NCI-H748 (cell line): Measurements from ENCODE around the gene GARNL3.
A peak's percentile ranks its signal among the peaks of the same experiment; 100 is the strongest.

Experiments
- DNase-seq: peaks from one replicate; lab custom pipeline; 2025; ENCODE audit not compliant: unreplicated experiment; lab: John Stamatoyannopoulos, UW

GARNL3 gene

GRCh38 chr9:127232833-127233549 lies 31.6 kb upstream of the GARNL3 start:
- DNase-seq = no peak

- no peak for DNase-seq
Observed at GRCh38 chr9:127233550-127233949, 31.0 kb upstream of the GARNL3 start.

- no peak for DNase-seq
Observed at GRCh38 chr9:127233989-127234388, 30.6 kb upstream of the GARNL3 start.

GRCh38 chr9:127237801-127238200 lies 26.8 kb upstream of the GARNL3 start:
- no peak for DNase-seq

- no peak for DNase-seq
Observed at GRCh38 chr9:127241354-127241753, 23.2 kb upstream of the GARNL3 start.

GRCh38 chr9:127244609-127245601 lies 19.7 kb upstream of the GARNL3 start:
- peak; percentile 98 for DNase-seq

GRCh38 chr9:127245637-127246164 lies 18.9 kb upstream of the GARNL3 start:
- no peak for DNase-seq

GRCh38 chr9:127248241-127248640 lies 16.3 kb upstream of the GARNL3 start:
- no peak for DNase-seq

GRCh38 chr9:127249877-127250276 lies 14.7 kb upstream of the GARNL3 start:
- no peak for DNase-seq

GRCh38 chr9:127250896-127251391 lies 13.6 kb upstream of the GARNL3 start:
- no peak for DNase-seq

- DNase-seq = no peak
Observed at GRCh38 chr9:127252410-127253318, 11.9 kb upstream of the GARNL3 start.

GRCh38 chr9:127253446-127253845 lies 11.1 kb upstream of the GARNL3 start:
- no peak for DNase-seq

GRCh38 chr9:127255692-127256091 lies 8.9 kb upstream of the GARNL3 start:
- no peak for DNase-seq

GRCh38 chr9:127256324-127256723 lies 8.2 kb upstream of the GARNL3 start:
- DNase-seq = no peak

GRCh38 chr9:127258606-127259471 lies 5.7 kb upstream of the GARNL3 start:
- DNase-seq = no peak

GRCh38 chr9:127262602-127263001 lies 2.0 kb upstream of the GARNL3 start:
- DNase-seq = no peak

GRCh38 chr9:127263237-127263636 lies 1.3 kb upstream of the GARNL3 start:
- no peak for DNase-seq

GRCh38 chr9:127263664-127264063 lies 910 bp upstream of the GARNL3 start:
- no peak for DNase-seq

GRCh38 chr9:127267793-127268525 lies 3.4 kb downstream of the GARNL3 start:
- no peak for DNase-seq
